ENCODE measurements around the gene SERPINB6. TPM values are rescaled to one million over a fixed set of nuclear protein-coding genes. Genes with fewer than 3 reads are reported as not detected.

Gene SERPINB6
- total and polyA plus RNA-seq, 9 of the 15 experiments (the other 6 are each of a cell fraction or from before 2014, with no cell fraction given), result 86.6 to 211 (median 143) TPM

- TF ChIP-seq, protein P1, sequence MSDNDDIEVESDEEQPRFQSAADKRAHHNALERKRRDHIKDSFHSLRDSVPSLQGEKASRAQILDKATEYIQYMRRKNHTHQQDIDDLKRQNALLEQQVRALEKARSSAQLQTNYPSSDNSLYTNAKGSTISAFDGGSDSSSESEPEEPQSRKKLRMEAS (CRISPR knock-in tag; IDR thresholded peaks at IDR 0.05), result peak; percentile 84
- TF ChIP-seq L3MBTL2 (IDR thresholded peaks at IDR 0.05), result peak; percentile 86
- TF ChIP-seq E2F6 (IDR thresholded peaks at IDR 0.05; ENCODE audit: borderline replicate concordance in 1 of 2, extremely low read depth in 1 of 2, insufficient read depth in 1 of 2, insufficient read length in 1 of 2, low read depth in 1 of 2, low read length in 1 of 2, poor library complexity in 1 of 2, severe bottlenecking in 1 of 2), result peak; percentile 47 to 73
- peak; percentile 54 for TF ChIP-seq ZBTB40 (IDR thresholded peaks at IDR 0.05)
- no peak for TF ChIP-seq ZBTB40 (CRISPR knock-in tag; IDR thresholded peaks at IDR 0.05)
- no peak for TF ChIP-seq XRCC5 (IDR thresholded peaks at IDR 0.05; ENCODE audit: low read depth, low read length)
- peak; percentile 43; the same call in 1 of the 2 replicates for TF ChIP-seq RAD51 (IDR thresholded peaks at IDR 0.05; ENCODE audit: borderline replicate concordance, low read depth)
- TF ChIP-seq HINFP (tag; conservative IDR thresholded peaks at IDR 0.05; ENCODE audit: low read depth), result no peak
- TF ChIP-seq ZNF232 (CRISPR knock-in tag; IDR thresholded peaks at IDR 0.05), result no peak
- TF ChIP-seq, protein P2, sequence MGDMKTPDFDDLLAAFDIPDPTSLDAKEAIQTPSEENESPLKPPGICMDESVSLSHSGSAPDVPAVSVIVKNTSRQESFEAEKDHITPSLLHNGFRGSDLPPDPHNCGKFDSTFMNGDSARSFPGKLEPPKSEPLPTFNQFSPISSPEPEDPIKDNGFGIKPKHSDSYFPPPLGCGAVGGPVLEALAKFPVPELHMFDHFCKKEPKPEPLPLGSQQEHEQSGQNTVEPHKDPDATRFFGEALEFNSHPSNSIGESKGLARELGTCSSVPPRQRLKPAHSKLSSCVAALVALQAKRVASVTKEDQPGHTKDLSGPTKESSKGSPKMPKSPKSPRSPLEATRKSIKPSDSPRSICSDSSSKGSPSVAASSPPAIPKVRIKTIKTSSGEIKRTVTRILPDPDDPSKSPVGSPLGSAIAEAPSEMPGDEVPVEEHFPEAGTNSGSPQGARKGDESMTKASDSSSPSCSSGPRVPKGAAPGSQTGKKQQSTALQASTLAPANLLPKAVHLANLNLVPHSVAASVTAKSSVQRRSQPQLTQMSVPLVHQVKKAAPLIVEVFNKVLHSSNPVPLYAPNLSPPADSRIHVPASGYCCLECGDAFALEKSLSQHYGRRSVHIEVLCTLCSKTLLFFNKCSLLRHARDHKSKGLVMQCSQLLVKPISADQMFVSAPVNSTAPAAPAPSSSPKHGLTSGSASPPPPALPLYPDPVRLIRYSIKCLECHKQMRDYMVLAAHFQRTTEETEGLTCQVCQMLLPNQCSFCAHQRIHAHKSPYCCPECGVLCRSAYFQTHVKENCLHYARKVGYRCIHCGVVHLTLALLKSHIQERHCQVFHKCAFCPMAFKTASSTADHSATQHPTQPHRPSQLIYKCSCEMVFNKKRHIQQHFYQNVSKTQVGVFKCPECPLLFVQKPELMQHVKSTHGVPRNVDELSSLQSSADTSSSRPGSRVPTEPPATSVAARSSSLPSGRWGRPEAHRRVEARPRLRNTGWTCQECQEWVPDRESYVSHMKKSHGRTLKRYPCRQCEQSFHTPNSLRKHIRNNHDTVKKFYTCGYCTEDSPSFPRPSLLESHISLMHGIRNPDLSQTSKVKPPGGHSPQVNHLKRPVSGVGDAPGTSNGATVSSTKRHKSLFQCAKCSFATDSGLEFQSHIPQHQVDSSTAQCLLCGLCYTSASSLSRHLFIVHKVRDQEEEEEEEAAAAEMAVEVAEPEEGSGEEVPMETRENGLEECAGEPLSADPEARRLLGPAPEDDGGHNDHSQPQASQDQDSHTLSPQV (IDR thresholded peaks at IDR 0.05), result peak; percentile 83
- TF ChIP-seq EP300 (IDR thresholded peaks at IDR 0.05; ENCODE audit: low read length), result peak; percentile 28
These were observed 5.0 kb downstream of the SERPINB6 start (continued) for GRCh38 chr6:2966347-2966746.

Measured in K562 (cell line).